Liver (tissue), 3 donors: Measurements from ENCODE around the gene SYT14.

Experiments used
- CTCF ChIP-seq: fragments of 150-350 bp; IDR thresholded peaks from 2 replicates; pipeline ENCODE4 v1.5.1; 2017; ENCODE audit warnings: improper control_type of control experiment, low read depth, low read length; ENCODE audit not compliant: missing input control
- JUND ChIP-seq, 2 donors: IDR thresholded peaks; 2 replicates each; pipeline ENCODE4 v1.6.1; 2016; ENCODE audit warnings: antibody characterized with exemption in 2 of 2
- MAX ChIP-seq: IDR thresholded peaks from 2 replicates; pipeline ENCODE4 v1.6.1; 2016; ENCODE audit warnings: antibody characterized with exemption
- RAD21 ChIP-seq, 2 donors: IDR thresholded peaks; 2 replicates each; pipeline ENCODE4 v1.6.1; 2016; ENCODE audit warnings: antibody characterized with exemption in 2 of 2, mild to moderate bottlenecking in 2 of 2
- donor health status: healthy.
- donor health status: healthy.

DNA sequence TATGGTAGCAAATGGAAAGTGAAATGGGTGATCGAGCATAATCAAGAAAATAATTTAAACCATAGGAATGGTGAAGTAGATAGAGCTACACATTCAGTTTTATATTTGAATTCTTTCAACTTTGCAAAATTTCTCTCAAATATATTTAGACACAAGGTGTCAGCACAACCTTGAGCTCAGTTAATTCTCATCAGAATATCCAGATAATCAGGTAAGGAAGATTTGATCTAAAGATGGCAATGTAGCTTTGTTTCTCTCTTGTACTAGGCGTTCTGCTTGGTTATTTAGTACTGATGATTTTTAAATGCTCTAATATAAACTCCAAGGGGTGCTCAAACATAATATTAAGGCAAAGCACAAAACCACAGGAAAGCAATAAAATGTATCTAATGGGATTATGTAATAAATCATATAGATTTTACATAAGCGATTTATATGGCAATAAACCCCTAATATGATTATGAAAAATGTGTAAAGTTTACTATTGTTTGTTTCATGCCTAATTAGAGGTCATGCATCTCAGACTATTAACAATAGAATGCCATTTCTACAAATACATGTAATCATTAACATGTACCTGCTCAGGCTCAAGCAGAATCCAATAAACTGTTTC is 262.2 kb downstream of the SYT14 start:
- TF ChIP-seq CTCF (no peak), RAD21 (IDR thresholded peaks at IDR 0.05) (no peak), JUND (IDR thresholded peaks at IDR 0.05) (no peak), MAX (no peak)
